NCI-H446 (cell line): Measurements from ENCODE around the gene KCNE5.
"Not testable (repeated sequence)": the region's sequence is repeated elsewhere in the genome, so short reads cannot be mapped to it uniquely, and the experiment has no call there.

Source experiments
- DNase-seq, 2 experiments: peaks; one replicate each; lab custom pipeline; 2025; lab: John Stamatoyannopoulos, UW

Gene KCNE5

GRCh38 chrX:109624641-109625616 lies at the start of gene KCNE5:
Gene KCNE5 (minus strand): TSS chrX:109625172. CDS start chrX:109625020, 152 bp downstream.
- DNase-seq = no peak

- DNase-seq = no peak
Measured at GRCh38 chrX:109672239-109672638, 47.3 kb upstream of the KCNE5 start.

- not testable (repeated sequence) for DNase-seq
Measured at GRCh38 chrX:109671170-109671569, 46.2 kb upstream of the KCNE5 start.

GRCh38 chrX:109667986-109668385 lies 43.0 kb upstream of the KCNE5 start:
- no peak for DNase-seq

- DNase-seq = no peak
Measured at GRCh38 chrX:109660435-109661143, 35.6 kb upstream of the KCNE5 start.

- DNase-seq = no peak
Measured at GRCh38 chrX:109658391-109658790, 33.4 kb upstream of the KCNE5 start.

- DNase-seq = not testable (repeated sequence)
Measured at GRCh38 chrX:109657364-109657763, 32.4 kb upstream of the KCNE5 start.

GRCh38 chrX:109656774-109657173 lies 31.8 kb upstream of the KCNE5 start:
- DNase-seq = no peak

GRCh38 chrX:109655502-109656201 lies 30.7 kb upstream of the KCNE5 start:
- DNase-seq = no peak

GRCh38 chrX:109654516-109655109 lies 29.6 kb upstream of the KCNE5 start:
- no peak for DNase-seq

- not testable (repeated sequence) for DNase-seq
Measured at GRCh38 chrX:109644671-109645070, 19.7 kb upstream of the KCNE5 start.

GRCh38 chrX:109643687-109644086 lies 18.7 kb upstream of the KCNE5 start:
- DNase-seq = no peak

- DNase-seq = no peak
Measured at GRCh38 chrX:109638158-109638557, 13.2 kb upstream of the KCNE5 start.

GRCh38 chrX:109637477-109637876 lies 12.5 kb upstream of the KCNE5 start:
- DNase-seq = not testable (repeated sequence)

GRCh38 chrX:109635146-109635545 lies 10.2 kb upstream of the KCNE5 start:
- no peak for DNase-seq

- DNase-seq = no peak
Measured at GRCh38 chrX:109632906-109633504, 8.0 kb upstream of the KCNE5 start.

GRCh38 chrX:109629310-109629709 lies 4.3 kb upstream of the KCNE5 start:
- peak; percentile 28 to 85 for DNase-seq

- no peak for DNase-seq
Measured at GRCh38 chrX:109626637-109627036, 1.7 kb upstream of the KCNE5 start.

GRCh38 chrX:109623997-109624396 lies 975 bp downstream of the KCNE5 start:
- peak in 1 of 2 experiments; percentile 46 for DNase-seq

- no peak for DNase-seq
Measured at GRCh38 chrX:109622270-109622669, 2.7 kb downstream of the KCNE5 start.

- no peak for DNase-seq
Measured at GRCh38 chrX:109619771-109620170, 5.2 kb downstream of the KCNE5 start.
